Measurements from ENCODE around the gene ECHS1. TPM values are rescaled to one million over a fixed set of nuclear protein-coding genes. Genes with fewer than 3 reads are reported as not detected.

Gene ECHS1
- total RNA-seq, 1 donor from 2014 or later, result 37.7 TPM

DNA sequence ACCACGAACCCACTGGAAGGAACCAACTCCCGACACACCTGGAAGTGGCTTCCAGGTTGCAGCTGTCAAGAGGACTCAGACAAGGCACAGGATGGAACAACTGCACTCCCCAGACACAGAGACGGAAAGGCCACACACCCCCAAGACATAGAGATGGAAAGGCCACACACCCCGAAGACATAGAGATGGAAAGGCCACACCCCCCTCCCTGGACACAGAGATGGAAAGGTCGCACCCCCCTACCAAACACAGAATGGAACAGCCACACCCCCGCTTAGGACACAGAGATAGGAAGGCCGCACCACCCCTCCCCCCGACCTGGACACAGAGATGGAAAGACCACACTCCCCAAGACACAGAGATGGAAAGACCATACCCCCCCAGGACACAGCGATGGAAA is 56.9 kb downstream of the ECHS1 start:
- Mint-ChIP-seq H3K4me3 (no peak overlapping the region), H3K36me3 (ENCODE audit: low read depth) (peaks cover 18% of the 10 kb centered on the region), H3K27me3 (peaks cover 17% of the 10 kb centered on the region), H3K4me1 (peaks cover 13% of the 10 kb centered on the region), H3K27ac (no peak overlapping the region), H3K9me3 (peaks cover 8% of the 10 kb centered on the region)
- ATAC-seq (ENCODE audit: low read depth) (no peak), DNase-seq (no peak)
- CTCF ChIA-PET, result no interaction called here
- TF ChIP-seq, protein P1, sequence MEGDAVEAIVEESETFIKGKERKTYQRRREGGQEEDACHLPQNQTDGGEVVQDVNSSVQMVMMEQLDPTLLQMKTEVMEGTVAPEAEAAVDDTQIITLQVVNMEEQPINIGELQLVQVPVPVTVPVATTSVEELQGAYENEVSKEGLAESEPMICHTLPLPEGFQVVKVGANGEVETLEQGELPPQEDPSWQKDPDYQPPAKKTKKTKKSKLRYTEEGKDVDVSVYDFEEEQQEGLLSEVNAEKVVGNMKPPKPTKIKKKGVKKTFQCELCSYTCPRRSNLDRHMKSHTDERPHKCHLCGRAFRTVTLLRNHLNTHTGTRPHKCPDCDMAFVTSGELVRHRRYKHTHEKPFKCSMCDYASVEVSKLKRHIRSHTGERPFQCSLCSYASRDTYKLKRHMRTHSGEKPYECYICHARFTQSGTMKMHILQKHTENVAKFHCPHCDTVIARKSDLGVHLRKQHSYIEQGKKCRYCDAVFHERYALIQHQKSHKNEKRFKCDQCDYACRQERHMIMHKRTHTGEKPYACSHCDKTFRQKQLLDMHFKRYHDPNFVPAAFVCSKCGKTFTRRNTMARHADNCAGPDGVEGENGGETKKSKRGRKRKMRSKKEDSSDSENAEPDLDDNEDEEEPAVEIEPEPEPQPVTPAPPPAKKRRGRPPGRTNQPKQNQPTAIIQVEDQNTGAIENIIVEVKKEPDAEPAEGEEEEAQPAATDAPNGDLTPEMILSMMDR (IDR thresholded peaks at IDR 0.05), result no peak
- intact Hi-C loops (cut with micrococcal nuclease), result no loop called here
- POLR2A ChIA-PET, result no interaction called here

DNA sequence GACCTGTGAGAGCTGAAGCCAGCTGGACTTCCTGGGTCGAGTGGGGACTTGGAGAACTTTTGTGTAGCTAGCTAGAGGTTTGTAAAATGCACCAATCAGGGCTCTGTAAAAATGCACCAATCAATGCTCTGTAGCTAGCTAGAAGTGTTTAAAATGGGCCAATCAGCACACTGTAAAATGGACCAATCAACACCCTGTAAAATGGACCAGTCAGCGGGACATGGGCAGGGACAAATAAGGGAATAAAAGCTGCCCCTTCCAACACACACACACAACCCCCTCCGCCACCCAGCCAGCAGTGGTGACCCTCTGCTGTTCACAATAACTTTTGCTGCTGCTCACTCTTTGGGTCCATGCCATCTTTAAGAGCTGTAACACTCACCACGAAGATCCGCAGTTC is 57.3 kb downstream of the ECHS1 start:
- TF ChIP-seq, protein P1 (IDR thresholded peaks at IDR 0.05), result no peak
- H3K27me3 Mint-ChIP-seq, result peaks cover 17% of the 10 kb centered on the region
- H3K36me3 Mint-ChIP-seq (ENCODE audit: low read depth), result peaks cover 23% of the 10 kb centered on the region
- intact Hi-C loops (cut with micrococcal nuclease), result no loop called here
- peaks cover 13% of the 10 kb centered on the region for H3K4me1 Mint-ChIP-seq
- H3K9me3 Mint-ChIP-seq, result peaks cover 4% of the 10 kb centered on the region
- DNase-seq, result no peak
- H3K27ac Mint-ChIP-seq, result no peak overlapping the region
- POLR2A ChIA-PET, result no interaction called here
- no peak for ATAC-seq (ENCODE audit: low read depth)
- no peak overlapping the region for H3K4me3 Mint-ChIP-seq
- CTCF ChIA-PET, result no interaction called here

DNA sequence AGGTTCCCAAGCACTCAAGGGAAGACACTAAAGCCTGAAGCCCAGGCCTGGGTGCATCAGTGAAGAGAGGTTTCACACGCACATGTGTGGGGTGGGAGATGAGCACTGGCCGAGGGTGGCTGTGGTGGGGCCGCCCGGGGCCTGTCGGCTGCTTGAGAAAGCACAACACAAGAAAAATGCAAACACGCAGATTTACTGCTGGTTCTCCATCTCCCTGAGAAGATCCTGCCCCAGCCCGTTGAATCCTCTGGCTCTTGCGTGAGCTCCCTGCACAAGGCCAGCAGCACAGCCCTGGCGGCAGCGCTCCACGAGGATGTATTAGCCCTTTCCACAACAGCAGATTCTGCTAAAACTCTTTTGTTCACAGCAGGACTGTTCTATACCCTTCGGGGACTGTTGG is 58.2 kb downstream of the ECHS1 start:
- no peak for DNase-seq
- CTCF ChIA-PET, result interaction anchor here (0.8 to 1.3 kb wide), 4 partner anchors 12 to 293 kb away, joined by 3 to 4 read pairs (median 3); no protein-coding TSS in a partner anchor
- TF ChIP-seq, protein P1 (IDR thresholded peaks at IDR 0.05), result no peak
- H3K9me3 Mint-ChIP-seq, result peaks cover 3% of the 10 kb centered on the region
- H3K36me3 Mint-ChIP-seq (ENCODE audit: low read depth), result peaks cover 30% of the 10 kb centered on the region
- no peak for ATAC-seq (ENCODE audit: low read depth)
- H3K27ac Mint-ChIP-seq, result no peak overlapping the region
- no peak overlapping the region for H3K4me3 Mint-ChIP-seq
- intact Hi-C loops (cut with micrococcal nuclease), result loop anchor here (1.0 to 5.0 kb wide), 2 partner anchors 13 to 182 kb away; no protein-coding TSS in a partner anchor
- H3K4me1 Mint-ChIP-seq, result peaks cover 13% of the 10 kb centered on the region
- POLR2A ChIA-PET, result interaction anchor here (0.6 to 0.9 kb wide), 3 partner anchors 10 to 409 kb away, joined by 5 to 16 read pairs (median 6); no protein-coding TSS in a partner anchor
- peaks cover 12% of the 10 kb centered on the region for H3K27me3 Mint-ChIP-seq

DNA sequence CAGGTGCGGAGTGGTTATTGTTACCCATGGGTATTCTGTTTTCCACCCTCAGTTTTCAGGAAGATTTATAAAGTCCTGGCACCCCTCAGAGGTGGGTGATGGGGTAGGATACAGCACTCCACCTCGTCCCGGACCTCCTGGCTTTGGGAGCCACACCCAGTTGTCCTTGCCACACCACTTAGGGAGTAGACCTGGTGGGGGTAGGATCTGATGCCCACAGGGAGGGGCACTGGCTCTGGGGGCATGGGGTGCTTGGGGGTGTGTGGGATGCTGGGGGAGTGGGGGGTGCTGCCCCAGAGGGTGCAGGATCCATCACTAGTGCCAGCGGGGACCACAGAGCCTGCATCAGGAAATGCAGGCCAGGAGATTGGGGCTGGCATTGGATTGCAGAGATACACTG is 60.0 kb downstream of the ECHS1 start:
- Mint-ChIP-seq H3K4me1 (peaks cover 7% of the 10 kb centered on the region), H3K27ac (no peak overlapping the region), H3K9me3 (peaks cover 3% of the 10 kb centered on the region), H3K36me3 (ENCODE audit: low read depth) (peaks cover 33% of the 10 kb centered on the region), H3K4me3 (no peak overlapping the region), H3K27me3 (peaks cover 5% of the 10 kb centered on the region)
- intact Hi-C loops (cut with micrococcal nuclease), result loop anchor here (5.0 kb wide), 1 partner anchor 184 kb away; no protein-coding TSS in a partner anchor
- CTCF ChIA-PET, result interaction anchor here (1.5 kb wide), 1 partner anchor 15 kb away, joined by 4 read pairs; no protein-coding TSS in a partner anchor
- DNase-seq, result no peak
- POLR2A ChIA-PET, result no interaction called here
- ATAC-seq (ENCODE audit: low read depth), result no peak
- TF ChIP-seq, protein P1 (IDR thresholded peaks at IDR 0.05), result no peak

DNA sequence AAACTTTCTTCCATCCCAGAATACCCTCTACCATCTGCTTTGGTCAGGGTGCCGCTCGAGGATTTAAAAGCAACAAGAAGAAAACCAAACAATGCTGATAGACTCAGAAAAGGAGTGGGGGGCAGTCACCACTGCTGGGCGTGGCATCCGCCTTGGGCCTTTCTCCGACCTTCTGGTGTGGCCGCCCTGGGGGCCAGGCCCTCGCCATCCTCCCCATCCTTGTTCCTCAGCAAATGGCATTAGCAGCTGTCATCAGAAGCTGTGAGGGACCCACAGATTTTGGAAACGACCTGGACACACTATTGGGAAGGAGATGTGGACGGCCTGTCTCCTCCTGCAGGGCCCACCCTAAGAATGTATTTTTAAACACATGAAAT is 60.4 kb downstream of the ECHS1 start:
- ChIA-PET POLR2A (no interaction called here), CTCF (interaction anchor here (1.5 kb wide), 1 partner anchor 16 kb away, joined by 4 read pairs; no protein-coding TSS in a partner anchor)
- Mint-ChIP-seq H3K27ac (no peak overlapping the region), H3K27me3 (peaks cover 5% of the 10 kb centered on the region), H3K4me3 (no peak overlapping the region), H3K4me1 (peaks cover 10% of the 10 kb centered on the region), H3K9me3 (peaks cover 3% of the 10 kb centered on the region), H3K36me3 (ENCODE audit: low read depth) (peaks cover 36% of the 10 kb centered on the region)
- ATAC-seq (ENCODE audit: low read depth) (no peak), DNase-seq (no peak)
- intact Hi-C loops (cut with micrococcal nuclease), result loop anchor here (5.0 kb wide), 1 partner anchor 185 kb away; no protein-coding TSS in a partner anchor
- TF ChIP-seq, protein P1 (IDR thresholded peaks at IDR 0.05), result no peak

Other genes starting within 250 kb of the ECHS1 start
- gene KNDC1, start 213.1 kb downstream of the ECHS1 start, total RNA-seq, result 0.09 TPM in 1 of 2 replicates, not detected in the other
- gene UTF1, start 143.1 kb downstream of the ECHS1 start, total RNA-seq, result not detected in 2 replicates
- gene VENTX, start 135.5 kb downstream of the ECHS1 start, total RNA-seq, result 0.13 TPM in 1 of 2 replicates, not detected in the other
- gene ADAM8, start 96.5 kb downstream of the ECHS1 start, total RNA-seq, result 137 and 152 TPM in 2 replicates
- gene TUBGCP2, start 64.5 kb downstream of the ECHS1 start, total RNA-seq, result 58.6 and 66.7 TPM in 2 replicates
- 56.7 and 58.2 TPM in 2 replicates for gene ZNF511, start 64.4 kb downstream of the ECHS1 start, total RNA-seq
- gene CALY, start 36.5 kb downstream of the ECHS1 start, total RNA-seq, result not detected in 2 replicates
- gene PRAP1, start 26.0 kb downstream of the ECHS1 start, total RNA-seq, result not detected in 2 replicates
- 37.2 and 39.1 TPM in 2 replicates for gene FUOM, start 15.3 kb downstream of the ECHS1 start, total RNA-seq
- gene PAOX, start 5.9 kb upstream of the ECHS1 start, total RNA-seq, result 14.1 and 16.9 TPM in 2 replicates
- gene MTG1, start 20.8 kb upstream of the ECHS1 start, total RNA-seq, result 67.6 and 83.1 TPM in 2 replicates
- not detected in 2 replicates for gene SPRN, start 51.3 kb upstream of the ECHS1 start, total RNA-seq
- 2.8 TPM in 2 replicates for gene SCART1, start 80.6 kb upstream of the ECHS1 start, total RNA-seq
- 0.64 and 1.1 TPM in 2 replicates for gene CYP2E1, start 154.0 kb upstream of the ECHS1 start, total RNA-seq
- gene SYCE1, start 192.2 kb upstream of the ECHS1 start, total RNA-seq, result 0.17 TPM in 1 of 2 replicates, not detected in the other